Measurements from ENCODE around the gene MEGF6.

- TF ChIP-seq CTCF (IDR thresholded peaks at IDR 0.05 in 2 of 3, conservative IDR thresholded peaks at IDR 0.05 in 1 of 3; ENCODE audit: insufficient read depth in 2 of 3, low read depth in 1 of 3, low read length in 3 of 3) (no peak), KAT2B (IDR thresholded peaks at IDR 0.05; ENCODE audit: low read depth, low read length) (no peak), TCF7L2 (IDR thresholded peaks at IDR 0.05; ENCODE audit: low read depth, low read length) (no peak), ZZZ3 (IDR thresholded peaks at IDR 0.05) (no peak), ZNF263 (CRISPR knock-in tag; IDR thresholded peaks at IDR 0.05; ENCODE audit: borderline replicate concordance) (no peak), PRMT5 (CRISPR knock-in tag; IDR thresholded peaks at IDR 0.05) (no peak)
Observed at GRCh38 chr1:3577711-3578432, 33.4 kb downstream of the MEGF6 start.

Data from K562 (cell line).